NT2/D1 (cell line): ENCODE measurements around the gene SLC6A7.

ENCODE experiments used
- YY1 ChIP-seq: IDR thresholded peaks from 2 replicates; pipeline ENCODE4 v1.6.1; 2011; ENCODE audit not compliant: insufficient read length, insufficient read depth
- ZNF274 ChIP-seq: IDR thresholded peaks from 2 replicates; pipeline ENCODE4 v1.6.1; 2011; ENCODE audit warnings: mild to moderate bottlenecking, low read depth, low read length

GRCh38 chr5:150239794-150240122 is 49.9 kb downstream of the SLC6A7 start:
- no peak for TF ChIP-seq YY1
- TF ChIP-seq ZNF274 = no peak
